Fibroblast of skin of scalp (primary cell): ENCODE results near the gene KCNB1.

ENCODE experiments used
- DNase-seq: peaks from one replicate; pipeline ENCODE4 v3.0.0-alpha.2; 2013

KCNB1 gene

GRCh38 chr20:49468412-49468811, 14.1 kb downstream of the KCNB1 start:
- no peak for DNase-seq

GRCh38 chr20:49466114-49466912, 16.2 kb downstream of the KCNB1 start:
- DNase-seq = no peak

GRCh38 chr20:49464556-49464955, 17.9 kb downstream of the KCNB1 start:
- no peak for DNase-seq

- no peak for DNase-seq
Measured at GRCh38 chr20:49462626-49463025, 19.8 kb downstream of the KCNB1 start.

DNA sequence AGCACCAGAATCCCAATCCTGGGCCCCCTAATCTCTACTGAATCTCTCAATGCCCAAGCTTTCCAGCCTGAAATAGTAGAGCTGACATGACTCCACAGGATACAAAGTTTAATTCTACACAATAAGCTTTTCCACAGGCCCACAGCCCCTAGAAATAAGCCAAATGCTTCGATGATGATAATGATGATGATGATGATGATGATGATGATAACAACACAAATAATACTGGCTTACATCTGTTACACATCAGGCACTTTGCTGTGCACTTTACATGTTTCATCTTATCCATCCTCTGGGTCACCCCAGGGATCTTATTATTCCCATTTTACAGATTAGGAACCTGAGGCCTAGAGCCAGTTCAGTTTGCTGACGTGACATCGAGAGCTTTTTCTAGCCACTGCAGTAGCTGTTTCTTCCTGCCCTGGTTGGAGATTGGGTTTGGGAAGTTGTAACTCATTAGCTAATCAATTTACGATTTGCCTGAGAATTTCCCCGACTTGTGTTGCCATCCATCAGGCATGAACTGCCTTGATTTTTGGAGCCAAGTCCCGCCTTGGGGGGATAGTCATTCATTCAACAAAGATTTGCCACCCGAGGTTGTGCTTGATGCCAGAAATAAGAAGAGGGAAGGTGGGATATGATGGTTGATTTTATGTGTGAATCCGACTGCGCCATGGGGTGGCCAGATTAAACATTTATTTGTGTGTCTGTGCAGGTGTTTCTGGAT, 20.4 kb downstream of the KCNB1 start:
- DNase-seq = no peak

- DNase-seq = no peak
Measured at GRCh38 chr20:49460916-49461315, 21.6 kb downstream of the KCNB1 start.

- no peak for DNase-seq
Measured at GRCh38 chr20:49460131-49460530, 22.3 kb downstream of the KCNB1 start.

DNA sequence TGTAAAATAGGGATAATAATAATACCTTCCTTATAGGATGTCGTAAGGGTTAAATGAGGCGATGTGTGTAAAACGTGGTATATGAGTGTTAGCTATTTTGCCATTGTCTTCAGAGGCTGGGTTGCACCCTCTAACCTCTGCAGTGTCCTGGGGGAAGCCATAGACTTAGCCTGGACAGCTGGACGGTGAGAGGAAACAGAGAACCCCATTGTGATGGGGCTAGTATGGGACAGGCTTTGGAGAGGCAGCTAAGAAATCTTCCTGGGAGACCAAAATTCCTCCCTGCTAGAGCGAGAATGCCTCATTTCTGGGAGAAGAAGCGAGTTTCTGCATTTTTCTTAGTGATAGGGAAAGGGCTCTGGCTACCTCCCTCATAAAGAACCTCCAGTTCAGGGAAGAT, 22.8 kb downstream of the KCNB1 start:
- no peak for DNase-seq

GRCh38 chr20:49457444-49457843, 25.0 kb downstream of the KCNB1 start:
- no peak for DNase-seq

DNA sequence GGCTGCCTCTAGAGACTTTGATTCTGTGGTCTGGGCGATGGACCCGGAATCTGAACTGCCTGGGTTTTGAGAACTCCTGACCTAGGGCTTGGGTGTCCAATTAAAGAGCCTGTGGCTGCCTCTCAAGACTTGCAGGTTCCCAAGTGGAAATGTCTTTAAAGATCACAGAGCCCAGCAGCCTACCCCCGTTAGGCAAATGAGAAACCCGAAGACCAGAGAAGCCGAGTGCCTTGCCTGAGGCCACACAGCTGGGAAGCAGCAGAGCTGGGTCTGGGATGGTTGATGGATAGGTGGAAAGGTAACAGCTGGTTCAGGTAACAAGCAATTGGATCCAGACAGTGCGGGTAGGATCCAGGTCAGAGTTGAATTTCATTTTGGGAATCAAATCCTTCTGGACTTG, 25.8 kb downstream of the KCNB1 start:
- no peak for DNase-seq

GRCh38 chr20:49455691-49456090, 26.8 kb downstream of the KCNB1 start:
- no peak for DNase-seq

DNA sequence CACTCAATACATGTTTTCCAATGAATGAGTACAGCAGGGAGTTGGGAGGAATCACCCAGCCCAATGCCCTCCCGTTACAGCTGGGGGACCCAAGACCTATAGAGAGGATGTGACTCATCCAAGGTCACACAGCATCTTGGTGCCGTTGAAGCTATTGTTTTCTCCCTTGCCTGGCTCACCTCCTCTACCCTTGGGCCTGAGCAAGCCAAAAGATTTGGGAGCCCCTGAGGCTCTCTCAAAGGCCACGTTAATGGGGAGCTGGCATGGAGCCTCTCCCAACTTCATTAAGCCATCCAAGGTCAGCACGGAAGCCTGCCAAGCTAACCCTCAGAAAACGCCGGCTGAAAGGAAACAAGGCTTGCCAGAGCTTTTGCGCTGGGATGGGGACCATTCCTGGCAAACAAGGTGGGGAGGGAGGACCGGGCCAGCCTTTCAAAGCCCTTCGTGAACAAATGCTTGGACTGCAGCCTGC, 30.4 kb downstream of the KCNB1 start:
- no peak for DNase-seq

DNA sequence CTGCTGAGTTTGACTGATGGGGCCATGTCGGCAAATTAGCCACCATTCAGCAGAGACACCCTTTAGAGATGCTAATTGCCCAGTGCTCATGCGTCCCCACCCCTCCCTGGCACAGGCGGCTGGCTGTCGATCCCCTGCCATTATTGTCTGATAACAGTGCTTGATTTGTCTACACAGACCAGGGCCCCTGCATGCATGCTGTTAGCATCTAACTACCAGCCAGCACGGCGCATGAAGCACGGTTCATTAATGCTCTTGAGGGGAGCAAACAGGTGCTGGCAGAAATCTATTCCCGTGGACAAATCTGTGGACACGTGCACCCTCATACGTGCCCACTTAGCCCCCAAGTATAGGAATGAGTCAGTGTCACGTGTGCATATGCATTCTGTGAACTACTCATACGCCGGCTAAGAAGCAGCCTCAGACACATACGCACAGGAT, 32.2 kb downstream of the KCNB1 start:
- DNase-seq = no peak

DNA sequence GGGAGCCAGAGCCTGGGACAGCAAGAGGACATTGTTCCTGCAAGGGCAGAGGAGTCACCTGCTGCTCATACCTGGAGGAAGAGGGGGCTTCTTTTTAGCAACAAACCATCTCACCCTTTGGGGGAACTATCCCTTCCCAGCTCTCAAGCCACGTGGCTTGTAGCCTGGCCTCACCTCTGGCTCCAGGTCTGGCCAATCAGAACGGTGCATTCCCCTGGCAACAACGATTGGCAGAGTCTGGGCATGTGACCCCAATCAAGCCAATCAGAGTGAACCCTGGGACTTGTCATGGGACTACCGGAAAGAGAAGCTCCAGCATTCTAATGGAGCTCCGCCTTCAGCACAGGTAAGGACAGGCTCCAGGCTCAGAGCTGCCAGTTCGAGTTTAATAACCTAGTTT, 33.6 kb downstream of the KCNB1 start:
- no peak for DNase-seq

- DNase-seq = peak; percentile 77
Measured at GRCh38 chr20:49447946-49448809, 34.3 kb downstream of the KCNB1 start.

GRCh38 chr20:49447364-49447763, 35.1 kb downstream of the KCNB1 start:
- no peak for DNase-seq

DNA sequence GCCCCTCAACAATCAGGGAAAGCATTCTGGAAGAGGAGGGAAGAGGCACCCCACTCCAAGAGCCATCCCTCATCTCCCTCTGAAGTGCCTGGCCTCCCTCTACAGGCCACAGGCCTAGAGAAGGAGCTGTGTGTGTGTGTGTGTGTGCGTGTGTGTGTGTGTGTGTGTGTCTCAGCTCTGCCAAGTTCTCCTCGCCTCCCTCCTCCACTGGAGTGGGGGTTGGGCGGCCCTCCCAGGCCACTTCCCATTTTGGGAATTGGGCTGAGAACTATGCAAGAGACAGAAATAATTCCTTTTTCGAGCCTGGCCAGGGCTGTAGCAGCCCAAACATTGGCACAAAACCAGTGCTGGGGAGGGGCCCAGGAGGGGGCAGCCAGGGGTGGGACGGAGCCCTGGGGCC, 35.7 kb downstream of the KCNB1 start:
- peak; percentile 85 for DNase-seq

- DNase-seq = no peak
Measured at GRCh38 chr20:49446080-49446479, 36.4 kb downstream of the KCNB1 start.

GRCh38 chr20:49445176-49445575, 37.3 kb downstream of the KCNB1 start:
- no peak for DNase-seq

GRCh38 chr20:49444553-49444990, 37.9 kb downstream of the KCNB1 start:
- DNase-seq = no peak

DNA sequence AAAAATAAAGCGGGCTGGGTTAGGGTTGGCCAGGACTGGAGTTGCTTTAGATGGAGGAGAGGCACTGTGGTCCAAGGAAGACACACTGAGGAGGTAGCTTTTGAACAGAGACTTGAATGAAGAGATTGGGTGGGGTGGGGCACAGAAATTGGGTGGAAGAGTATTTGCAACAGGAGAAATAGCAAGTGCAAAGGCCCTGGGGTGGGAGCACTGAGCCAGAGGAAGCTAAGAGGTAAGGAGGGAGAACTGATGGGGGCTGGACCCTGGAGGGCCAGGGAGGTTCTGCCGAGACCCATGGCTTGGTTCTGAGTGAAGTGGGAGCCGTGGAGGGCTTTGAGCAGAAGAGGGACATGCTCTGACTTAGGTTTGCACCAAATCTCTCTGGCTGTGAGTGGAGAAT, 45.4 kb downstream of the KCNB1 start:
- DNase-seq = no peak

DNA sequence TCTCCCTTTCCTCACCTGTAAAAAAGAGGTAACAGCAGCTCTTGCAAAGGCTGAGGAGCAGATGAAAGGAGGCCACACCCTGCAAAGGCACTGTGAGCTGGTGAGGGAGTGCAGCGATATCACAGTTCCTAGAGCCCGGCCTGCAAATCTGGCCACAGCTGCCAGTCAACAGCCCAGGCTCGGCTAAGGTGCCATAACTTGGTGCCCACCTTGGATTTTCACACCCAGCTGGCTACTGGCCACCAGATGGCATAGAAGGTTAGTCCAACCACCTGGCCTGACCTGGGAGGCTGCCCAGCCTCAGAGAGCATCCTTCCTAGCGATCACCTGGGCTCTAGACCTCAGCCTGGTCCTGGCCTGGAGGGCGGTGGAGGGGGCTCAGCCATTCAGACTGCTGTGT, 46.8 kb downstream of the KCNB1 start:
- no peak for DNase-seq

DNA sequence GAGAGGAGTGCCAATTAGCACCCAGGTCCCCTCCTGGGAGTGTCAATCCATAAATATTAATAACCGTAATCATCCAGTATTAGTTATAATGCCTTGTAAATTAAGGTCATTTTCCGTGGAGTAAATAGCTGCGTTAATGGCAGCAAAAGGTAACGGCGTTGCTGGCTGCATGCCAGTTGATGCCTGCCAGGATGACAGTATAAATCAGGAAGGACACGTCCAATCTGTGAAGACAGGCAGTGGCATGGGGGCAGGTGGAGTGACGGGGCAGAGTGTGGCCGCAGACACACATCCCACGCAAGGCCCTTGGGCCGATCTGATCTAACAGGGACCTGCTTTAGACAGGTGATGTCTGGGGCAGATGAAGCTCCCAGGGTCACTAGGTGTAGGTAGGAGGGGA, 49.1 kb downstream of the KCNB1 start:
- no peak for DNase-seq
